ENCODE measurements around the gene WHAMM. TPM values are rescaled to one million over a fixed set of nuclear protein-coding genes. Genes with fewer than 3 reads are reported as not detected.

WHAMM gene
- total RNA-seq, 1 experiment from 2014 or later = 6.9 TPM

DNA sequence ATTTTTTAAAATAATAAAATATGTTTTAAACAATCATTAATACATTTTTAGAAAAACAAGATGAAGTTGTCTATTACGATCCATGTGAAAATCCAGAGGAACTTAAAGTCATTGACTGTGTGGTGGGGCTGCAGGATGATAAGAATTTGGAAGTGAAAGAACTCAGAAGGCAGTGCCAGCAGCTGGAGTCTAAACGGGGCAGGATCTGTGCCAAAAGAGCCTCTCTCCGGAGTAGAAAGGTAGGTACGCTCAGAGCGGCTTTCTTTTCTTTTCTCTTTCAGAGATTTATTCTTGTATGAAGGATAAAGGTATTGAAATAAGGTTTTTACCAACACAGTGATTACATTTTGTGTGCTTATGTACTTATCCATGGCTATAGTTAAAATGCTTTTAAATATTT, 13.6 kb downstream of the WHAMM start:
- H3K36me3 ChIP-seq (ENCODE audit: low read depth) = peaks cover 19% of the 10 kb centered on the region; the same call in 1 of the 2 replicates
- no peaks in the 10 kb centered on the region for H3K9me2 ChIP-seq (ENCODE audit: insufficient read depth)
- no peaks in the 10 kb centered on the region for H3K27me3 ChIP-seq (ENCODE audit: insufficient read depth, low read depth)
- H3K79me2 ChIP-seq (ENCODE audit: low read depth) = no peaks in the 10 kb centered on the region
- intact Hi-C loops (cut with micrococcal nuclease; ENCODE audit: unreplicated experiment) = no loop called here
- no peak overlapping the region for H3K27ac ChIP-seq
- no TSS peak for BruUV-seq (replicated peaks)
- H3F3A ChIP-seq (ENCODE audit: insufficient read depth, low read depth) = no peaks in the 10 kb centered on the region
- H4K20me1 ChIP-seq (ENCODE audit: insufficient read depth) = no peaks in the 10 kb centered on the region
- H3K9me3 ChIP-seq (ENCODE audit: insufficient read depth, low read depth) = no peaks in the 10 kb centered on the region
- no peak overlapping the region for H3K4me2 ChIP-seq
- no peaks in the 10 kb centered on the region for H3K4me1 ChIP-seq (replicated peaks; ENCODE audit: insufficient read depth)
- TF ChIP-seq EZH2 (IDR thresholded peaks at IDR 0.05; ENCODE audit: low read depth) = no peak
- TF ChIP-seq, protein P1, sequence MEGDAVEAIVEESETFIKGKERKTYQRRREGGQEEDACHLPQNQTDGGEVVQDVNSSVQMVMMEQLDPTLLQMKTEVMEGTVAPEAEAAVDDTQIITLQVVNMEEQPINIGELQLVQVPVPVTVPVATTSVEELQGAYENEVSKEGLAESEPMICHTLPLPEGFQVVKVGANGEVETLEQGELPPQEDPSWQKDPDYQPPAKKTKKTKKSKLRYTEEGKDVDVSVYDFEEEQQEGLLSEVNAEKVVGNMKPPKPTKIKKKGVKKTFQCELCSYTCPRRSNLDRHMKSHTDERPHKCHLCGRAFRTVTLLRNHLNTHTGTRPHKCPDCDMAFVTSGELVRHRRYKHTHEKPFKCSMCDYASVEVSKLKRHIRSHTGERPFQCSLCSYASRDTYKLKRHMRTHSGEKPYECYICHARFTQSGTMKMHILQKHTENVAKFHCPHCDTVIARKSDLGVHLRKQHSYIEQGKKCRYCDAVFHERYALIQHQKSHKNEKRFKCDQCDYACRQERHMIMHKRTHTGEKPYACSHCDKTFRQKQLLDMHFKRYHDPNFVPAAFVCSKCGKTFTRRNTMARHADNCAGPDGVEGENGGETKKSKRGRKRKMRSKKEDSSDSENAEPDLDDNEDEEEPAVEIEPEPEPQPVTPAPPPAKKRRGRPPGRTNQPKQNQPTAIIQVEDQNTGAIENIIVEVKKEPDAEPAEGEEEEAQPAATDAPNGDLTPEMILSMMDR (conservative IDR thresholded peaks at IDR 0.05) = no peak
- DNase-seq = no peak
- H3K4me3 ChIP-seq = no peak overlapping the region
- ChIA-PET POLR2A (ENCODE audit: unreplicated experiment) (interaction anchor here (0.6 kb wide), 1 partner anchor 10 kb away, joined by 3 read pairs; no protein-coding TSS in a partner anchor), CTCF (no interaction called here)
- H2AFZ ChIP-seq = no peak overlapping the region

DNA sequence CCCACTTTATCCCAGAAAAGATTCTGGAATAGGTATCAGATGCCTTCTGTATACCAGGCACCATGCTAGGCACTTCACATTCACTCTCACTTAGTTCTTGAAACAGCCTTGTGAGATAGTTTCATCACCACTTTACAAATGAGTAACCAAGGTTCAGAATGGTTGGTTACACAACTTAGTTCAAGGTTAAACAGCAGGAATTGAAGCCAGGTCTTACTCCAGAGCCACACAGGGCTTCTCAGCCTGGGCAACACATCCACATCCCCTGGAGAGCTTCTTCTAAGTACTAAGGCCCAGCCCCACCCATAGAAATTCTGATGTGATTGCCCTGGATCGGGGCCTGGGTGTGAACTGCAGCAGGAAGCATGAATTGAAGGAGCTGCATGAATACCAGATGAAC, 18.6 kb downstream of the WHAMM start:
- no TSS peak for BruUV-seq (replicated peaks)

DNA sequence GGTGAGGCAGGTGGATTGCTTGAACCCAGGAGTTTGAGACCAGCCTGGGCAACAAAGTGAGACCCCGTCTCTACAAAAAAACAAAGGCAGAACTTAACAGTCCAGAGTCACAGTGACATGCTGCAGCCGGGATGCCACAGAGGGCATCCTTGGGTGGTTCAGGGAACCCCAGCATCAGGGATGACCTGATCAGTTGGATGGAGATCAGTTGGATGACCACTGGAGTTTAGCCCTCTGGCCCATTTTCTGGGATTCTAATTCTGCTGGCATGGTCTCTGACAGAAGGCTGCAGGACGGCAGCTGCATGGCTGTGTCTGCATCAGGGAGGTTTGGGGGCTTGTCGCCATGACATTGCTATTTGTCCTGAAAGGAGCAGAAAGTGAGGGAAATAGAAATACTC, 19.8 kb downstream of the WHAMM start:
- Histone ChIP-seq H3F3A (ENCODE audit: insufficient read depth, low read depth) (peaks cover 17% of the 10 kb centered on the region), H4K20me1 (ENCODE audit: insufficient read depth) (no peaks in the 10 kb centered on the region), H3K9me2 (ENCODE audit: insufficient read depth) (no peaks in the 10 kb centered on the region), H3K4me1 (replicated peaks; ENCODE audit: insufficient read depth) (peaks cover 22% of the 10 kb centered on the region), H3K27ac (no peak overlapping the region), H3K4me2 (no peak overlapping the region), H3K79me2 (ENCODE audit: low read depth) (no peaks in the 10 kb centered on the region), H2AFZ (no peak overlapping the region), H3K27me3 (ENCODE audit: insufficient read depth, low read depth) (no peaks in the 10 kb centered on the region), H3K36me3 (ENCODE audit: low read depth) (peaks cover 17% of the 10 kb centered on the region), H3K4me3 (no peak overlapping the region), H3K9me3 (ENCODE audit: insufficient read depth, low read depth) (no peaks in the 10 kb centered on the region)
- POLR2A ChIA-PET (ENCODE audit: unreplicated experiment) = no interaction called here
- intact Hi-C loops (cut with micrococcal nuclease; ENCODE audit: unreplicated experiment) = no loop called here
- TF ChIP-seq EZH2 (IDR thresholded peaks at IDR 0.05; ENCODE audit: low read depth) = no peak
- TF ChIP-seq, protein P1 (conservative IDR thresholded peaks at IDR 0.05) = no peak
- BruUV-seq (replicated peaks) = no TSS peak
- DNase-seq = no peak
- CTCF ChIA-PET = no interaction called here

More for the DNA sequence above, 18.6 kb downstream of the WHAMM start:
- Histone ChIP-seq H3K4me3 (no peak overlapping the region), H3K36me3 (ENCODE audit: low read depth) (peaks cover 6% of the 10 kb centered on the region), H2AFZ (no peak overlapping the region), H3F3A (ENCODE audit: insufficient read depth, low read depth) (peaks cover 14% of the 10 kb centered on the region), H3K79me2 (ENCODE audit: low read depth) (no peaks in the 10 kb centered on the region), H3K9me3 (ENCODE audit: insufficient read depth, low read depth) (no peaks in the 10 kb centered on the region), H3K27me3 (ENCODE audit: insufficient read depth, low read depth) (no peaks in the 10 kb centered on the region), H3K4me1 (replicated peaks; ENCODE audit: insufficient read depth) (peaks cover 19% of the 10 kb centered on the region), H3K9me2 (ENCODE audit: insufficient read depth) (no peaks in the 10 kb centered on the region), H3K27ac (no peak overlapping the region), H4K20me1 (ENCODE audit: insufficient read depth) (no peaks in the 10 kb centered on the region), H3K4me2 (no peak overlapping the region)
- DNase-seq = no peak
- intact Hi-C loops (cut with micrococcal nuclease; ENCODE audit: unreplicated experiment) = no loop called here
- TF ChIP-seq, protein P1 (conservative IDR thresholded peaks at IDR 0.05) = no peak
- TF ChIP-seq EZH2 (IDR thresholded peaks at IDR 0.05; ENCODE audit: low read depth) = no peak
- ChIA-PET POLR2A (ENCODE audit: unreplicated experiment) (no interaction called here), CTCF (no interaction called here)

Data from PC-9 (cell line).